ENCODE measurements around the gene FAM83D.

FAM83D gene

DNA sequence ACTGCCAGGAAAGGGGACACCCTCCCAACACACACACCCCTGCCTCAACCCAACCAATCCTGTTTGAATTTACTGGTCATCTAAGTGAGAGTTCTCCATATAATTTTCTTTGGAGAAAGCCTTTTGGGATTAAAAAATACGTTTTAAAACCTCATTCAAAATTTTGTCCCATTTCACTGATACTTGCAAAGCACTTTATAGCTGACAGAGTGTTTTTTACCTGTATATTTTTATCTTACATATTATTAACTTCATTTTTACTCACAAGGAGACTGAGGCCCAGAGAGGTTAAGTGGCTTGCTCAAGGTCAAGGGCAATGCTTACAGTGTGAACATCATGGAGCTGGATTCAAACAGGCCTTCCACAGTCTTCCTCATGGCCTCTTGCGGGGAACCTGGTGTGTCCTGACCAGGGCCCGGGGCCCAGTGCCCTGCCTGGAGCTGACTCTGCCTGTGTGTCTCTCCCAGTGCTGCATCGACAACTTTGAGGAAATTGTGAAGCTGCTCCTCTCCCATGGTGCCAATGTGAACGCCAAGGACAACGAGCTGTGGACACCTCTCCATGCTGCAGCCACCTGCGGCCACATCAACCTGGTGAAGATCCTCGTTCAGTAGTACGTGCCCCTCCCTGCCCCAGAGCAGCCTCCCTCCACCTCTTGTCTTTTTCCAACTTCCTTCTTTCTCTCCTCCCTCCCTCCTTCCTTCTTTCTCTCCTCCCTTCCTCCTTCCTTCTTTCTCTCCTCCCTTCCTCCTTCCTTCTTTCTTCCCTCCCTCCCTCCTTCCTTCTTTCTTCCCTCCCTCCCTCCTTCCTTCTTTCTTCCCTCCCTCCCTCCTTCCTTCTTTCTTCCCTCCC lies 30.9 kb upstream of the FAM83D start:
- DNase-seq: no peak

DNA sequence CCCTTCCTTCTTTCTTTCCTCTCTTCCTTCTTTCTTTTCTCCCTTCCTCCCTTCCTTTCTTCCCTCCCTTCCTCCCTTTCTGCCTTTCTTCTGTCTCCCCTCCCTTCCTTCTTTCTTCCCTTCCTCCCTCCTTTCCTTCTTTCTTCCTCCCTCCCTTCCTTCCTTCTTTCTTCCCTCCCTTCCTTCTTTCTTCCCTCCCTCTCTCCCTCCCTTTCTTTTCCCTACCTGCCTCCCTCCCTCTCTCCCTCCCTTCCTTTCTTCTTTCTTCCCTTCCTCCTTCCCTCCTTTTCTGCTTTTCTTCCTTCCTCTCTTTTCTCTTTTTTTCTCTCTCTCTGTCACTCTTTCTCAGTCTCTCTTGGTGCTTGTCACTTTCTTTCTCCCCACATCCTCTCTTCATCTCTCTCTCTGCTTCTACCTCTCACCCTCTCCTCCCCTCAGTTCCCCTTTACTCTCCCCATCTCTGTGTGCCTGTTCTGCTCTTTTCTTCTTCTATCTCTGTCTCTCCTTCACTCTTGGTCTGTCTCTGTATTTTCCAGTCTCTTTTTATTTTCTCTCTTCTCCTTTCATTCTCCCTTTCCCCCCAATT lies 30.1 kb upstream of the FAM83D start:
- DNase-seq: no peak

DNA sequence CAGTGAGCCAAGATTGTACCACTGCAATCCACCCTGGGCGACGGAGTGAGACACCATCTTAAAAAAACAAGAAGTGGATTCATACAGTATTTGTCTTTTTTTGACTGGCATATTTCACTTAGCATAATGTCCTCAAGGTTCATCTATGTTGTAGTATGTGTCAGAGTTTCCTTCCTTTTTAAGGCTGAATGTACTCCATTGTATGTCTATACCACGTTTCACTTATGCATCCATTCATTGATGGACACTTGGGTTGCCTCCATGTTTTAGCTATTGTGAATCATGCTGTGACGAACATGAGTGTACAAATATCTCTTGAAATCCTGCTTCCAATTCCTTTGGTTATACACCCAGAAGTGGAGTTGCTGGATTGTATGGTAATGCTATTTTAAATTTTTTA lies 28.9 kb upstream of the FAM83D start:
- no peak for DNase-seq

DNA sequence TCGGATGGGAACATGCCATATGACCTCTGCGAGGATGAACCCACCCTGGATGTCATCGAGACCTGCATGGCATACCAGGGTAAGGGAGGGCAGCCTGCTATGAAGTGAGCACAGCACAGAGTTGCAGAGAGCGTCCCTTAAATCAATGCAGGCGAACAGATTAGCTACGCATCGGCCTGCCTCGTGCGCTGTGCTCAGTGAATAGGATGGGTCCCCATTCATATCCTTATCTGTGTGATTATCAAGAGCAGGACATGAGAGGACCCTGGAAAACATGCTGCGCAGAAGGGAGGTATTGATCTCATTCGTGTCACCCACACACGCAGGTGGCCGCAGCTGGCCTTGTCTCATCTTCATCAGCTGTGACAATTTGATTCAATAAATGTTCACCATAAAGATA lies 25.6 kb upstream of the FAM83D start:
- no peak for DNase-seq

DNA sequence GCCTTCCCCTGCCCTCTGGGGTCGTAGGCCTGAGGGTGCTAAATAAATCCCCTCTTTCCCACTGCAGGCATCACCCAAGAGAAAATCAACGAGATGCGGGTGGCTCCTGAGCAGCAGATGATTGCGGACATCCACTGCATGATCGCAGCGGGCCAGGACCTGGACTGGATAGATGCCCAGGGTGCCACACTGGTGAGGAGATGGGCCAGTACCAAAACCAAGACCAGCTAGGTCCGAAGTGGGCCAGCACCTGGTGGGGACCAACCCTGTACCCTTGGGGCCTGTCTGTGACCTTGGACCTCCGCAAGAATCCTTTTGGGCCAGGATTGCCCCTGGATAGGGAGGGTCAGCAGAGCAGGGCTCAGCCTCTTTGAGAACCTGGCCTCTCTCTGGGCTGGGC lies 23.6 kb upstream of the FAM83D start:
- DNase-seq: no peak

DNA sequence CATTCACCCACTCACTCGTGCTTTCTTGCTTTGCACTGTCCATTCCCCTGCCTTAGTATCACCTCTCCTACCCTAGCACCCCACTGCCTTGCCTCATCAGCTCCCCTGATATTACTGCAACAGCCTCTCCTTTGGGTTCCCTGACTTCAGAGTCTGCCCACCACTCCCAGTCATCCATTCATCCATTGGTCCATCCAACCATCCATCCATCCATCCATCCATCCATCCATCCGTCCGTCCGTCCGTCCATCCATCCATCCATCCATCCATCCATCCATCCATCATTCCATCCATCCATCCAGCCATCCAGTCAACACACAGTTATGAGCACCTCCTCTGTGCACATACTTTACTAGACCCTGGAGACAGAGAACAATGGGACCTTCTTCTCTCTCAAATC lies 22.9 kb upstream of the FAM83D start:
- DNase-seq: no peak

DNA sequence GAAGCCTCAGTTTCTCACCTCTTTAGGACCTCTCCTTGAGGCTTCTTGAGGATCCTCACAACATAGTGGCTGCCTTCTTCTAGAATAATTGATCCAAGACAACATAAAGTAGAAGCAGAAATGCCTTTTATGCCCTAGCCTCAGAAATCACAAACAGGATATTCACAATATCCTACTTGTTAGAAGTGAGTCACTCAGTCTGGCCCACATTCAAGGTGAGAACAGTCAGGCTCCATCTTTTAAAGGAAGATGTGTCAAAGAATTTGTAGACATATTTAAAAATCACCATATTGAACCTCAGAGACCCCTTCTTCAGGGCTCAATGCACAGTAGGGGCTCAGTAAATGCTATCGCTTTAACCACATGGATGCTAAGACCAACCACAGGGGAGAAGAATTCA lies 20.8 kb upstream of the FAM83D start:
- no peak for DNase-seq

DNA sequence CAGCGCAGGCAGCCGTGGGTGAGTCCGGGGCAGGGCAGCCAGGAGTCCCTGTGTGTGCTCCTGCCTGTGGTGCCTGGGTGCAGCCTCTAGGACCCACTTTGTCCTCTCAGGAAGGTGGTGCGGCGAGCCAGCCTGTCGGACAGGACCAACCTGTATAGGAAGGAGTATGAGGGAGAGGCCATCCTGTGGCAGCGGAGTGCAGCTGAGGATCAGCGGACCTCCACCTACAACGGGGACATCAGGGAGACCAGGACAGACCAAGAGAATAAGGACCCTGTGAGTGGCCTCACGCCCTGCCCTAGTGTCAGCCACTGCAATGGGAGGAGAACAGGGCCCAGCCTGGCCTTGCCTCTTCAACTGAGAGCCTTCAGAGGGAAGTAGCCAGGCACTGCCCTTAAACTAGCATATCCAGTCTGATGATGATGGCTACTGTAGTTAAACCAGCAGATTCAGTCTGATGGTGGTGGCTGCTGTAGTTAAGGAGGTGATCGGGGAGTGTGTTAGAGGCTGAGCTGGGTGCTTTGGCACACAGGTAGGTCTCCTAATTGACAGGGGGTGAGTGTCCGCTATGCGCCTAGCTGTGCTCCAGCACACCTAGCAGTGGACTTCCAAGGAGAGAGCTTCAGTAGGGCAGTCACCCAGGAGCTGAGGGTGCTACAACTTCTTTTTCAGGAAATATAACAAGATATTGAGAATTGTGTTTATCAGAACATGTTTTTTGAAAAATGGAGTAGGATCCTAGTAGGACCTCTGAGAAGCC lies 18.1 kb upstream of the FAM83D start:
- no peak for DNase-seq

DNA sequence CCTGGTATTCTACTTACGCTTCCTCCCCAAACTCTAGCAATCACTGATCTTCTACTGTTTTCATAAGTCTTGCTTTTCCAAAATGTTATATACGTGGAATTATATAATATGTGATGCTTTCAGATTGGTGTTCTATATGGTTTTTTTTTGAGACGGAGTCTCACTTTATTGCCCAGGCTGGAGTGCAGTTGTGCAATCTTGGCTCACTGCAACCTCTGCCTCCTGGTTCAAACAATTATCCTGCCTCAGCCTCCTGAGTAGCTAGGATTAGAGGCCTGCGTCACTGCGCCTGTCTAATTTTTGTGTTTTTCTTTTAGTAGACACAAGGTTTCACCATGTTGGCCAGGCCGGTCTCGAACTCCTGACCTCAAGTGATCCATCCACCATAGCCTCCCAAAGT lies 10.9 kb upstream of the FAM83D start:
- DNase-seq: no peak

DNA sequence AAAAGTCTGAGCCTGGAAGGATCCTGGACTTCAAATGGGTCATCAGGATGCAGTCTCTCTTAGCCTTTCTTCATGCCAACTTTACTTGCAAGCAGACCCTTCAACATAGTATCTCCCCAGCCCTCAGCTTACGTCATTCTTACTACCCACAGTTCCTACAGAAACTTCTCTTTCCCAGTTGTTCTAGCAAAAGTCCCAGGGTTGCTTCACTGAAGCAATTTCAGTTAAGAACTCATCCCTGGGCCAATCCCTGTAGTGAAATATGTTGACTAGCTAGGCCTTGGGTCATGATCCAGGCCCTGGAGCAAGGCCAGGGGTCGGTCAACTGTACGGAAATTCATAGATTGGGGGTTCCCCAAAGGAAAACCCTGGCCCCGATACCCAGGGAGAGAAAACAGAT lies 8.6 kb upstream of the FAM83D start:
- no peak for DNase-seq

DNA sequence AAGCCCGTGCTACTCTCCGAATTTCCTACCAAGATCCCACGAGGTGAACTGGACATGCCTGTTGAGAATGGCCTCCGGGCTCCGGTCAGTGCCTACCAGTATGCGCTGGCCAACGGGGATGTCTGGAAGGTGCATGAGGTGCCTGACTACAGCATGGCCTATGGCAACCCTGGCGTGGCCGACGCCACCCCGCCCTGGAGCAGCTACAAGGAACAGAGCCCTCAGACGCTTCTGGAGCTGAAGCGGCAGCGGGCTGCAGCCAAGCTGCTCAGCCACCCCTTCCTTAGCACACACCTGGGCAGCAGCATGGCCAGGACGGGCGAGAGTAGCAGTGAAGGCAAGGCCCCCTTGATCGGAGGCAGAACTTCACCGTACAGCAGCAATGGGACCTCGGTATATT lies 8.0 kb upstream of the FAM83D start:
- no peak for DNase-seq

DNA sequence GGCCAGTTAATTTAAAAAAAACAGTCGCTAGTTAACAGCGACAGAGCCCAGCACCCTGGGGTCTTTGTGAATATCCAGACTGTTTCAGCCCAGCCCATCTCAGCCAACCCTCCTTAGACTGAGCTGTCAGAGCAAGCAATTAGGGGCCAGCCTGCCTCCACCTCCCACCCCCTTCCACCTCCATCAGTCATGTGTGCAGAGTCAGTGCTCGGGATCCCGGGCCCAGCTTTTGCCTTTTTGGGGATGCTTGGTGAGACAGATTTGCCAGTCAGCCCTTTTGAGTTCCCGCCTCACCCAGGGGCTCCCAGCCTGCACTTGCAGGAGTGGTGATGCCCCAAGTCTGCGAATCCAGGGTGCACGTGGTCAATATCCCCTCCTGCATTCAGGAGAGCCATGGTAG lies 6.5 kb upstream of the FAM83D start:
- no peak for DNase-seq

DNA sequence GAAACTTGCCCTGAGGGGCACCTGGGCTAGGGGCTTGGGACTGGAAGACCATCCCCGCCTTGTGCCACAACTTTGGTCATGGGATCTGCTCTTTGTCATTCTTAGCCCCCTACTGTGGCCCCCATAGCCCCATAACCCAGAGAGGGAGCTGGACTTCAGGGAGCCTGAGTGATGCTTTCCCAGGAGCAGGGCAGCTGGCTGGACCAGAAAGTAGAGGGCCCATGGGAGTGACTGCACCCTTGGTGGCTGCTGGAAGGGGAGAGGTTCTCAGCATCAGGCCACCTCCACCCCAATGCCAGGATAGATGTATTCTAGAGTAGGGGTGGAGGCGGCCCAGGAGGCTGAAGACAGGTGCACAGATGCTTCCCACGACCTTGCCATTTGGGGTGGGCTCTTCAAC lies 5.8 kb upstream of the FAM83D start:
- DNase-seq: no peak

DNA sequence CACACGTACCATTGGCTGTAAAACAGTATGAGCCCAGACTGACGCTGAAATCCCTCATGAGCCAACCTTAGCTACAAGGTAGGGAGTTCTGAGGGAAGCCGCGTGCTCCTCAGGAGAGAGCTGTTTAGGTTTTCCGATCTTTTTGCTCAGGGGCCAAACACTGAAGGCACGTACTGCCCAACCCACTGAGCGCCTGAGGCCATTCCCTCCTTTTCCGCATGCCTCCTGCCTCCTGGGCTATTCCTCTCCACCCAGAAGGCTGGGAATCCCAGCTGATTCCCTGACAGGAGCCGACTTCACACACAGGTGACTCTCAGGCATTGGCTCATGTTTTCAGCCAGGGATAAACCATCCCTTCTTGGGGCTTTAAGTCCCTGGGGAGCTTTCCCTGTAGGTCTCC lies 5.4 kb upstream of the FAM83D start:
- DNase-seq: no peak

DNA sequence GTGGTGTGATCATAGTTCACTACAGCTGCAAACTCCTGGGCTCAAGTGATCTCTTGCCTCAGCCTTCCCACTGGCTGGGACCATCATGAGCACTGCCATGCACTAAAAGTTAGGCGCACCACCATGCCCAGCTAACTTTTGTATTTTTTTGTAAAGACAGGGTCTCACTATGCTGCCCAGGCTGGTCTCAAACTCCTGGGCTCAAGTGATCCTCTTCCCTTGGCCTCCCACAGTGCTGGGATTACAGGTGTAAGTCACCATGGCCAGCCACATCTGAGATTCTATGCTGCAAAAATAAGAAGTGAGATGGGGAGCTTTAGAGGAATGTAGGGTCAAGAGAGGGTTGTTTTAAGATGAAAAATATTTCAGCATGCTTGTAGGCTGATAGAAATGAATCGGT lies 1.5 kb upstream of the FAM83D start:
- DNase-seq: no peak

DNA sequence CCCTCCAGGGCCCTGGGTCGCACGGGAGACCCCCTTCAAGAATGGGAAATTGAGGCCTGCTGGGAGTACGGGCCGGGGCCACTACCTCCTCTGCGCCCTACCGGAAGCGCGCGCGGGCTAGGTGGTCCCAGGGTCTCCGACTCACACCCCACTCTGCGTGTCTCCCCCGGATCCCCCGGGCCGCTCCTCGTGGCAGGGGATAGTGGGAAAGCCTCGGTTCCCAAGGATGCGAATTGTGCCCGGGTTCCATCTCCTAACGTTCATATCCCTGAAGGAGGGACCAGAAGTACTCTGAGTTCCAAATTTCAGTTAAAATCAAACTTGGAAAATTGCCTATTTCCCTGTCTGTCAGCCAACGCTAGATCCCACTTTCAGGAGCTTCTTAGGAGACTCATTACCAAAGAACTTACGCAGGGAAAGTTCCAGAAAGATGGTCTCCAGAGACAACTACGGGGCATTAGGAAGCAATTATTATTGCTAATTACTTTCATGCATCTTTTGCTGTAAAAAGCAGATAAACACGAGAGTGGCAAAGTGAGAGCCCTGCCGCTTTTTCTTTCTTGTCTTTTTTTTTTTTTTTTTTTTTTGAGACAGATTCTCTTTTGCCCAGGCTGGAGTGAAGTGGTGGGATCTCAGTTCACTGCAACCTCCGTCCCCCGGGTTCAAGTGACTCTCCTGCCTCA lies 858 bp downstream of the FAM83D start:
- no peak for DNase-seq

DNA sequence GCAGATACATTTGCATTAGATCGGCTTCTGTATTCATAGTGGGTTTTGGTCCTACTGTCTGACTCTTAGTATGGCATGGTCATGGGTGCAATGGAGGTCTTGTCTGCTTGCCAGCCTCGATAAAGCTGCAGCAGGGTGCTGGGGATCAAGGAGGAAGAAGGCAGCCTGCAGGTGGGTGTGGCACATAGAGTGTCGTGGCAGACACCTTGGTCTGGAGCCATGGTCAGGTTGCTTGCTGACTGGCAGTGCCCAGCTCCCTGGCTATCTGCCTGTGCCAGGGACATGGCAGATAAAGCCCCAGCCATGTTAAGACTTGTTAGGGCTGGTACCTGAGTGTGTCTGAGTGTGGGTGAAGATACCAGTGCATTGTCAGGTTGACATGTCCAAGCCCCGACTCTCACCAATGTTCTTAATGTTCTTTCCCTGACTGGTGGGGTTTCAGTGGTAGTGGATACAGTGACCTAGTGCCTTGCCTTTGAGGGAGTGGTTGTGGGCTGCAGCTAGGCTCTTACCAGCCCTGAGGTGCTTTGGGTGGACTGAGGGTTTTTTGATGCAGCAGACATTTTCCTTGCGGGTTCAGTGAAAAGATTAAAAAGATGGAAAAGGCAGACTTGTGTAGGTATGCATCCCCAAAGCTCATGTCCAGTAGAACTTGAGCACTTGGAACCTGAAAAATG lies 1.8 kb downstream of the FAM83D start:
- no peak for DNase-seq

DNA sequence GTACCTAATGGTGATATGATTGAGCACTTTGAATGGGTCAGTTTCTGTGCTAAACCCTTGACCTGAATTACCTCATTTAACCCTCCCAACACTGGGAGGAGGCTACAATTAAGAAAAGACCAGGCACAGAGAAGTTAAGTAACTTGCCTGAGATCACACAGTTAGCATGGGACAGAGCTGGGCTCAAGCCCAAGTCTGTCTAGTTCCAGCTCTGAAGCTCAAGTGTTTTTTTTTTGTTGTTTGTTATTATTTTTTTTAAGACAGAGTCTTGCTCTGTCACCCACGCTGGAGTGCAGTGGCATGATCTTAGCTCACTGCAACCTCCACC lies 4.0 kb downstream of the FAM83D start:
- DNase-seq: no peak

DNA sequence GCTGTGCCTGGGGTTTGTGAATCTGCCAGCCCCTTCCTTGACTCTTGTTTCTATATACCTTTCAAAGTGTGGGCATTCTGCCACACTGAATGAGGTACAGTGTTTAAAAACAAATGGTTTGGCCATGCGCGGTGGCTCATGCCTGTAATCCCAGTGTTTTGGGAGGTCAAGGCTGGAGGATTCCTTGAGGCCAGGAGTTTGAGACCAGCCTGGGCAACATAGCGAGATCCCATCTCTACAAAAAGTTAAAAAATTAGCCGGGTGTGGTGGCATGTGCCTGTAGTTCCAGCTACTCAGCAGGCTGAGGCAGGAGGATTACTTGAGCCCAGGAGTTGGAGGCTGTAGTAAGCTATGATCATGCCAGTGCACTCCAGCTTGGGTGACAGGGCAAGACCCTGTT lies 5.8 kb downstream of the FAM83D start:
- no peak for DNase-seq

DNA sequence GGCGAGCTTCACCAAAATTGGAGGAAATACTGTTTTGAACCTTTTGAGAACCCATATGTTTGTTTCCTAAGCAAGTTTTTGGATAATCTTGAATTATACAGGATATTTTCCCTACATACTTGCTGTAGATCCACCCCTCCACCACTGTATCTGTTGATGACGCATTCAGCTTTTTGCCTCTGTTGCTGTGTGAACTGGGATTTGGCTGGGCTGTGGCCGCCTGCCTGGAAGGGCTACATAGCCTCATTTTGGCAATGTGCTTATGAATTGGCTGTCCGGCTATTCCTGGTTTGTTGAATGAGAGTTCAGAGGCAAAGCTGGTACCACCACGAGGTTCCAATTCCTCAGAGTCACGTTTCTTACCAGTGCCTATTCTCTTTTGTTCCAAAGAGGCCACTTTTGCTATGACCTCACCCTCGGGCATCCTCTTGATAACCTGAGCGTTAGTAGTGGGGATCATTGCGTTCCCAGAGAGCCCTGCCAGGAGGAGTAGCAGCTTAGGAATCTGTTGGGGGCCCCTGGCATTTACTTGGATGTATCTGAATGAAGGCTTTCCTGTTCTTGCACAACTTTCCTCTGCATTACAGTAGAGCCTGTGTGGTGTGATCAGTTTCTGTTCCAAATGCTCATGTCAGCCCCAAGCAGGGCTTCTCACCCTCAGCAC lies 6.4 kb downstream of the FAM83D start:
- no peak for DNase-seq

DNA sequence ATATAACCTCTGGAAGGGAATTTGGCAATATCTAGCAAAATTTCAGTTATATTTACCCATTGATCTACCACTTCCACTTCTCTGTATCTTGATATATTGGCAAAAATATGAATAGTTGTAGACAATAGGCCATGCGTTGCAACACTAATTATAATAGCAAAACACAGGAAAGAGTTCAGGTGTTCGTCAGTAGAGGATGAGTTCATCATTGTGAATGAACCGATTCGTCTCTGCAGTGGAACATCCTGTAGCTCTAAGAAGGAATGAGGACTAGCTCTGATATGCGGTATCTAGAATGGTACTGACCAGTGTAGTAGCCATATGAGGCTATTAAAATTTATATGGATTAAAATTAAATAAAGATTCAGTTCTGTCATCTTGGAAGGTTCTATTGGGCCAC lies 8.3 kb downstream of the FAM83D start:
- no peak for DNase-seq

DNA sequence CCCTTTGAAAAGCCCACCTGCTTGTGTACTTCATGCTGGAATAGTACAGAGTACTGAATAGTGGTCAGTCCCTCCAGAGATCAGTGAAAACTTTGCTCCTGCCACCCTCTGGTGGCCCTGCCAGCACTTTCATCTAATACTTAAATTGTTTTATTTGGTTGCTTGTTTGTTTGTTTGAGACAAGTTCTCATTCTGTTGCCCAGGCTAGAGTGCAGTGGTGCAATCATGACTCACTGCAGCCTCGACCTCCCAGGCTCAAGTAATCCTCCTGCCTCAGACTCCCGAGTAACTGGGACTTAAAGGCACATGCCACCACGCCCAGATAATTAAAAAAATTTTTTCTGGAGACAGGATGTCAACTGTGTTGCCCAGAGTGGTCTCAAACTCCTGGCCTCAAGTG lies 9.1 kb downstream of the FAM83D start:
- DNase-seq: no peak

DNA sequence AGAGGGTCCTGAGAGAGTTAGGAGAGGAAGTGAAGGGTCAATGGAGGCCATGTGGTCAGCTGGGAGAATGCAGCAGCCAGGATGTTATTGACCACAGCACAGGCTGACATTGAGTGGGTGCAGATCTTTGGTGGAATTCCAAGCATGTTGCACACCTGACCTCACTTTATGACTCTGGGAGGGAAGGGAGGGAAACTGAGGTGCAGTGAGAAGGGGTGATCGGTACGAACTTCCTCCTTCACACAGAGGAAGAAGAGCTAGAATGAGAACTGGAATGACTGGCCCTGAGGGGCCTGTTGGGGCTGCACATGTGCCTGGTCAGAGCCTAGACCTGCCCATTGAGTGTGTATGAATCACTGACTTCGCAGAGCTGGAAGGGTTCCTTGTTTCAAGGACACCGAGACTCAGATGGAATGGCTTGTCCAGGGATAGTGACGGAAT lies 9.8 kb downstream of the FAM83D start:
- DNase-seq: no peak
